Activated T-cell treated with anti-CD3 and anti-CD28 coated beads for 48 hours (primary cell): ENCODE data around the gene TMA16.
"Not testable (repeated sequence)": the region's sequence is repeated elsewhere in the genome, so short reads cannot be mapped to it uniquely, and the experiment has no call there.

Source experiments
- DNase-seq: peaks from one replicate; pipeline ENCODE4 v3.0.0-alpha.2; 2020; ENCODE audit warnings: low read depth

TMA16 gene

DNA sequence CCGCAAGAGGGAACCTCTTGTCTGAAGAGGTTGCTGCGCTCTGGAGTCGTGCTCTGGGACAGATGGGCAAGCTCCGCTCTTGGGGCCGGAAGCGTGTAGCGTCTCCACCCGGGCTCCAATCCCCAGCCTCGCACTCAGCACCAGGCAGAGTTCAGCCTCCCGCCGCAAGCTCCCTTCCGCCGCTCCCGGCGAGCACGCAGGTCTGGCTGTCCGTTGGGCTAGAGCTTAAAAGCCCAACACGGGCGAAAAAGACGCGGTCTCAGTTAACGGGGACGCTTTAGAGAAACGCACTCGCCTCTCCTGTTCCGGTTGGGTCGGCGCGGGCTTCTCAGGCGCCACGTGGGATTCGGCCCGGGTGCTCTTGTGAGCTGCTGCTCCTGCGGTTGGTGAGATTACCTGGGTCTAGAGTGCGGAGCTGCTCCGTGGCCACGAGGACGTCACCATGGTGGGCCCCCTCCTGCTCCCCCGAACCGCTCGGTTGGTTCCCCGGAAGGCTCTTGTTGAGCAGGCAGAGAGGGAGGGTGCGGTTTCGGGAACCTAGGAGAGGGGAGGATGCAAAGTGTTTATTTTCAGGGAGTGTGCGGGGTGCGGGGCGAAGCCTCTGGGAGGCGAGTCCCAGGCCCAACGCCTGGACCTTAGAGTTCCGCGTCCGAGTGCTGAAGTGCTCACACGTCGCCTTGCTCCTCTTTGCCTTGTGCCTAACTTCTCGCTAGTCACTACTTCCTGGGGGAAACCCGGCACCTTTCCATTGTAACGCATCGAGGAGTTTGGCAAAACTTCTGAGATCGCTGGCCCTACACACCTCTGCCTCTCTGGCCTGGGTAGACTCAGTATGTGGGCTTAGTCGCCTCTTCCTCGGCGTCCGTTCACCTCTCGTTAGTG, at the start of gene TMA16:
TSS of gene TMA16 (plus strand) at position 331 of the 882 bp plus-strand sequence. CDS start at position 443, 112 bp downstream.
- peak; percentile 83 for DNase-seq

DNA sequence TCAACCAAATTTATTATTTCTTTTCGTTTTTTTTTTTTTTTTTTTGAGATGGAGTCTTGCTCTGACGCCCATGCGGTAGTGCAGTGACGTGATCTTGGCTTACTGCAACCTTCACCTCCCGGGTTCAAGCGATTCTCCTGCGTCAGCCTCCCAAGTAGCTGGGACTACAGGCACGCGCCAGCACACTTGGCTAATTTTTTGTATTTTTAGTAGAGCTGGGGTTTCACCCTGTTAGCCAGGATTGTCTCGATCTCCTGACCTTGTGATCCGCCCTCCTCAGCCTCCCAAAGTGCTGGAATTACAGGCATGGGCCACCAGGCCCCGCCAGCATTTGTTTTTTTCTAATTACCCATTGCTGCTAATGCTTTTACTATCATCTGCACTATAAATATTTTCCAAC, 47.5 kb upstream of the TMA16 start:
- DNase-seq, result not testable (repeated sequence)

DNA sequence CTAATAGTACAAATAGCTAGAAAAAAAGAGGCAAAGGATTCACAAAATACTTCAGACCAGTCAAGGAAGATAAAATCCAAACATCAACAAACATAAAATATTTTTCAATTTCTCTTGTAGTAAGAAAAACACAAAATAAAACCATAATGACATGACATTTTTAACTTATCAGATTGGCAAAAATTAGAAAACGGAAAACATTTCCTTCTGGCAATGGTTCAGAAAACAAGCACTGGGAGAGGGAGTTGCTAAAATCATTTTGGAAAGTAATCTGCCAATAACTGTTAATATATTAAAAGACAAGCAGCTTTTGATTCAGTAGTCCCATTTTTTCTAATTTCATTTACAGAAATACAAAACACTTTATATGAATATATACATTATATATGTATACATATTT, 47.0 kb upstream of the TMA16 start:
- DNase-seq, result no peak

DNA sequence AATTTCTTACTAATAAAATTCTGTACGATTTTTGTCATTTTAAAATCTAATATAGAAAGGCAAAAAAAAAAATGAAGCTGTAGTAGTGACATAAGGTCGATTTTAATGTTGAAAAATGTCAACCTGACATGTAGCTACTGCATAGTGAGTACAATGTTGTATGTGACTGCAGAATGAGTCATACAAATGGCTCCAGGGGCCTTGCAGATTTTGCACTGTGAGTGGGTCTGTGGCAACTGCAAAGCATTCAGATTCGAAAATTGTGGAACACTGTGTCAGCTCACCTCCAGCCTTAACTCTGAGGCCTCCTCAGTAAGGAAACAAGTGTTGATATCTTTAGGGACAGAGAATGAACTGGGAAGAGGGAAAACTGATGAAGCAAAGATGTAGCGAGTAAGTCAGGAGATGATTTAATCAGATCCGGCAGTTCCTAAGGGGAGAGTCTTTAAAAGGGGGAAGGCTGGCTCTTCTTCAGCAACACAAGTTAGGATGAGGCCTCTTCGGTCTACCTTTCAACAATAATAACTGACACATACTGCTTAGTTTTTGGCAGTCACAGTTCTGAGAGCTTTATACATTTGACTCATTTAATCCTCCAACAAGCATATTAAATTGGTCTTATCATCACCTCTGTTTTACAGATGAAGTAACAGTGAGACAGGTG, 45.8 kb upstream of the TMA16 start:
- DNase-seq, result no peak

DNA sequence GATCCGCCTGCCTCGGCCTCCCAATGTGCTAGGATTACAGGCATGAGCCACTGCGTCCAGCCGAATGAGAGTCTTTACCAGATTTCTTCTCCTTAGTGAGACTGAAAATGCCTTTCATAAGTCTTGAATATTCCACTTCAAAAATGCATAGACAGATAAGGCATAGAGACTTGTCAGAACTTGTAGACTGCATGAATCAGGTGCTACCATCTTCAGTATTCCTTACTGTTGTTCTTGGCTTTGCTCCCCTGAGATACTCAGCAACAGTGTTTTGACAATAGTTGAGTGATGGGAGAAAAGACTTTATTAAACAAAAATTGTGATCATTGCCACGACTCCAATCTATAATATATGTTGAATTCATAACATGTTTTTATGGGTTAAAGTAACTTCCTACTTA, 31.9 kb upstream of the TMA16 start:
- no peak for DNase-seq

DNA sequence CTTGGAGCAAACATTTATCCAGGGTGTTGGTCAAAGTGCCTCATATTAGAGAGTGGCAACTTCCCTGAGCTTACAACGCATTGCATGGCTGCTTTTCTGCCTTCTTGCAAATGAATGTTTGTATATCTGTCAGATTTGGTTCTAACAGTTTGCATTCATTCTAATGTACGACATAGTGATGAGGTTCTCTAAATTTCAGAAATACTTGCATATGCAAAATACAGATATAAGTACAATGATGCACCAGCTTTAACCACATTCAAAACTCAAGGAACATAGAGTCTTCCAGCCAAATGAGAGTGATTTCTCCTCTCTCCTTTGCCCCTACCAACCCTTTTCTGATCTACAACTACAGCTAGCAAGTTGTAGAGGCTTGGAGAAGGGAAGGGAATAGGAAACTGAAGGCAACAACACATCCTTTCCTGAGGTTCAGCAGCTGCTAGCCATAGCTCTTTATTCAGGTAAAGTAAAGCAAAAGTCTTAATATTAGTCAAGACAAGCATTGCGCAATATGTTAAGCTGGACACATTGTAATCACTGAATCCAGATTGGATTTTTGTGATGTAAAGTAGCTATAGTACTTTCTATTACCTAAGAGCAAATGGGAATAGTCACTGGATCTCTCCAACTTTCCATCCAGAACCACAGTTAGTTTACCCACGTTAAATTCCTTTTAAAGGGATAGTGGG, 27.3 kb upstream of the TMA16 start:
- no peak for DNase-seq

DNA sequence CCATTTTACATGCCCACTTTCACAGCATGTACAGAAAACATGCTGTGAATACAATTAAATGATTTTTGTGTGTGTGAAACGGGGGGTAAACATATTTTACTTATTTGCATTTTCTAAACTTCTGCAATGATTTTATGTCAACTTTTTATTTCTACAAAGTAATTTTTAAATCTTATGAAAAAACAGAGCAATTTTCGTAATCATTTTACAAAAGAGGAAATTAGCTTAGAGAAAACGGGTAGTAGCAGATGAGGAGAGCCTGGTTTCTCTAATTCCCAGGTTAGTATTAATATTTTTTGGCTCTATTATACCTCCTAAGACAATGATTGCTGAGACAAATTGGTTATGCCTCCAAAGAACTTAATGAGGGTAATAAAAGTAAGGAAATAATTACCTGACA, 24.1 kb upstream of the TMA16 start:
- DNase-seq, result no peak

DNA sequence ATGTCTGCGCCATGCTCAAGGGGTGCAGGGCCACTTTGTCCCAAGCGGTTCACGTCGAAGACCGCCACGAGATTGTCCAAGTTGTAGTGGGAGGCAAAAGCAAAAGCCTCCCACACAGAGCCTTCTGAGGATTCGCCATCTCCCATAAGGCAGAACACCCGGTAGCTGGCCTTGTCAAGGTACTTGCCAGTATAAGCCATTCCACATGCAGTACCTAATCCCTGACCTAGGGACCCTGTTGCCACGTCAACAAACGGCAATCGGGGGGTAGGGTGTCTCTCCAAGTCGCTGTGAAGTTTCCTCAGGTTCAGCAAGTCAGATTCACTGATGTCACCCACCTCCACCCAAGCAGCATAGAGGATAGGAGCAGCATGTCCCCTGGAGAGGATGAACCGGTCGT, 21.4 kb upstream of the TMA16 start:
- DNase-seq, result no peak

DNA sequence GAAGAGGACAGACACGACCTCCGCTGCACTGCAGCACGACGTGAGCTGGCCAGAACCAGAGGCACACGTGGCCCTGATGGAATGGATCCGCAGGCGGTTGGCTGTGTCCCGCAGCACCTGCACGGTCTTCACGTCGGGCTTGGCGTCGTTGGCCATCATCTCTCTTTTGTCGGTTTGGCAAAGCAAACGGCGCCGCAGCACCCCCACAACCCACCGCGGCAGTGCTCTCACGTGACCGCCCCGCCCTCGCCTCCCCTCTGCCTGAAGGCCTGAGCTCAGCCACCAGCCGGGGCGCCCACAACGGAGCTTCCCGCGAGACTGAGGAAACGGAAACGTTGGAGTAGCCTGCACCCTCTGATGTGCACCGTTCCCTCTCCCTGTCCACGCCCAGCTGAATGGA, 20.9 kb upstream of the TMA16 start, which contains the start of gene TKTL2:
TSS of gene TKTL2 (minus strand) at position 179 of the 400 bp plus-strand sequence. CDS start at position 159, 20 bp downstream.
- no peak for DNase-seq

DNA sequence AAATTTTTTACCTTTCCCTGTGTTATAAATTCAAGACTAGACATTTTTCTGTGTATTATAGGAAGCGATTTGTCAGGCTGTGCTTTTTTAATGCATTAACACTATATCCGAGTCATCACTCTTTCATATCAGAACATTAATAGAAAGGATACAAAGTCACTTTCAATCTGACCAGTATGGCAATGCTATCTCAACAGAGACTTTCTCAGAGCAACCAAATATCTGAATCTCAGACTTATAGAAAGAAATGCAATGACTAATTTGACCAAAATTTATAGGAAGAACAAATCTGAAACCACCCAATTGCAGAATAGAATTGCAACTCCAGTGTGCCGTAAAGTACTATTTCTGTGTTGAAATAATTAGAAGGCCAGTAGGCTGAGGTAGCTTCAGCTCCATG, 20.5 kb upstream of the TMA16 start:
- DNase-seq, result no peak

DNA sequence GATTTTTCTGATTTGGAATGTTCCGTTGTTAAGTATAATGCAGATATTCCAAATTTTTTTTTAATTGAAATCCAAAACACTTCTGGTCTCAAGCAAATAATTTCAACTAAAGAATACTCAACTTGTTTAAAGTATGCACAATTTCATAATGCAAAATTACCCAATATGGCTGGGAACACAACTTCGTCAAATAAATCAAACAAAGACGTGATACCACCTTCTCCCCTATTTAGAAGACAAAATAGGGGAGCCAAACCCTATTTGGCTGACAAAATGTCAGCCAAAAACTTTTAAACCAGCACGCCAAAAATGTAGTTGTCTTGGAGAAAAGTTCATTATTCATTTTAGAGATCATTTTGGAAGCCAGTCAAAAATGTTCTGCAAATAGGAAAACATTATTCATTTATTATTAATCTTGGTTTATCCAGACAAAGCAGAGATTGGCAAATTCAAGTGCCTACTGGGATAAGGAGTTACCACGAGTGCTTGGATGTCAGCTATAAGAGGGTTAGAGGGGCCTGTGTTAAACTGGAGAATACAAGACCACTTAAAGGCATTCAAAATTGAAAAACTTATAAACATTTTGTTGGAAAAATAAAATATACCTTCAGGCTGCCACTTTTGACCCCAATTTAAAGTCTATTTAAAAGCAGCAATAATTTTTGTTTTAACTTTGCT, 17.6 kb upstream of the TMA16 start:
- no peak for DNase-seq

DNA sequence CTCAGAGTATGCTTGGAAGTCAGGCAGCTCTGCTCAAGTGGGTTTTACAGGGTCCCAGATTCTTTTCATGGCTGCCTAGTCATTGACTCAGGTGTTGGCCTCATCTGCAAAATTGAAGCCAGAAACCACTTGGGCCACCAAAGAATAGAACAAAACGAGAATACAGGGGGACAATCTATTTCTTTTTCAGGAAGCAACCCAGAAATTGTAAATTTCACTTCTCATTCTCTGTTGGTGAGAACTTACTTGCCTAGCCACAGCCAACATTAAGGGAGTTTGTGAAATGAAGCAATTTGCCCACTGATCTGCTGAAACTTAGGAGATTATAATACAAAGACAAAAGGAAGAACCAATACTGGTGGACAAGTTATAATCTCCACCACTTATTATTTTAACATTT, 12.3 kb upstream of the TMA16 start:
- DNase-seq, result no peak

DNA sequence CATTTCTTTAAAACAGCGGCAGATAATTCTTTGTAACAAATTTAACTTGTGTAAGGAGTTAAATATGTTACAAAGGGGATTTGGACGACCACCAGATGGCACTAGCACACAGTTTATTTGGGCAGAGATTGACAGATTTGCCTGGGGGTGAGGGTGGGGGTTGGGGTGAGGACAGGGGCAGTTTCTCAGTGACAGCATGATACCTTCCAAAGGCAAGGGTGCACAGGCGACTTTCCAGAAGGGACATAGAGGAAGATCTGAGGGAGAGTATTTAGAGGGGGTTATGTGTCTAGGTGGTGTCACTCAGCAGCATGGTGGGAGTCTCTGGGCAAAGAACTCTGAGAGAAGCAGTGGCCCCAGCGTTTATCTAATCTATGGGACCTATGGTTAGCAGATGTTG, 9.6 kb upstream of the TMA16 start:
- DNase-seq, result peak; percentile 18

DNA sequence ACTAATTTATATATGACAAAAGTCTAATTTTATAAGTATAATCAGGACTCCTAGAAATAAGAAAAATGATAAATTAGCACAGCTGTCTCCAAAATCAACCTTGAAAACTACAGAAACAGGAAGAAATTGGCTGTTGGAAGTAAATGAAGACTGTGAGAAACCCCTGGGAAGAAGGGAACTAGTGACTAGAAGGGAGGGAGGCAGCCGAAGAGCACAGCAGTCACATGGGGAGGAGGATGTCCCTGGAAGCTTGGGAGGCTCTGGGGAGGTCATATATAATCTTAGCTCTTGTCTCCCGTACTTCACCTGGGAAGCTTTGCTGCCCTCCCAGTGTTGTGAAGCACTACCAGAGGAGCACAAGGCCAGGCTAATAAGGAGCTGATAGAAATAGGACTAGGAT, 8.9 kb upstream of the TMA16 start:
- DNase-seq, result no peak

DNA sequence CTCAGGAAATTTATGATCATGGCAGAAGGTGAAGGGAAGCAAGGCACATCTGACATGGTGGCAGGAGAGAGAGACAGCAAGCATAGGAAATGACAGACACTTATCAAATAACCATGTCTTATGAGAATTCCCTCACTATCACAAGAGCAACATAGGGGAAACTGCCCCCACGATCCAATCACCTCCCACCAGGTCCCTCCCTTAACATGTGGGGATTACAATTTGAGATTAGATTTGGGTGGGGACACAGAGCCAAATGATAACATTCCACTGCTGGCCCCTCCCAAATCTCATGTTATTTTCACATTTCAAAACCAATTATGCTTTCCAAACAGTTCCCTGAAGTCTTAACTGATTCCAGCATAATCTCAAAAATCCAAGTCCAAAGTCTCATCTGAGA, 8.2 kb upstream of the TMA16 start:
- no peak for DNase-seq

DNA sequence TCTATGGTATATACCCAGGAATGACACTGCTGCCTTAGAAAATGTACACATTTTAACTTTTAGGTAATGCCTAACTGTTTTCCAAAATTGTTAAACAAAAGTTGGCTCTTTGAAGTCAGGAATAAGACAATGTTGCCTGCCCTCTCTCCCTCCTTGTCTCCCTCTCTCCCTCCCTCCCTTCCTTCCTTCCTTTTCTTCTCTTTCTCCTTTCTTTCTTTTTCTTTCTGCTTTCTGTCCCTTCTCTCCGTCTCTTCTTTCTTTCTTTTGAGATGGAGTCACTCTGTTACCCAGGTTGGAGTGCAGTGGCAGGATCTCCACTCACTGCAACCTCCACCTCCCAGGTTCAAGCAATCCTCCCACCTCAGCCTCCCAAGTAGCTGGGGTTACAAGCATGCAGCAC, 4.6 kb upstream of the TMA16 start:
- no peak for DNase-seq

DNA sequence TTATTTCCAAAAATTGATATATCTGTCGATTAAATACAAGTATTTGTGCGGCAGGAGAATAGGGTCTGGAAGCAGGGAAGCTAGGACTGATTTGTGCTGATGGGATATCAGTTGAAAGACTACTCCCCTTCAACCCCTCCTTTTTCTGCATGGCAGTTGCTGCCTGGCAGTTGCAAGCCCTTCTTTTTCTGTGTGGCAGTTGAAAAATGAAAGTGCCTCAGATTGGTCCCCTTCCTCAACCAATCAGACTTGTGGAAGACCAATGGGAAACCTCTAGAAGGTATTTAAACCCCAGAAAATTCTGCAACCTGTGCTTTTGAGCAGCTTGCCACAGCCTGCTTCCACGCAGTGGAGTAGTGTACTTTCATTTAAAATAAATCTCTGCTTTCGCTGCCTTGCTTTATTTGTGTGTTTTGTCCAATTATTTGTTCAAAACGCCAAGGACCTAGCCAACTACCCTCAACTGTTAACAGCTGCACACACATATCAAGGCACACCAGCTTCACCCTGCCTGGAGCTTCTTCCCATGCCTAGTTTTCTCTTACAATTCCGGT, 1.5 kb upstream of the TMA16 start:
- no peak for DNase-seq

DNA sequence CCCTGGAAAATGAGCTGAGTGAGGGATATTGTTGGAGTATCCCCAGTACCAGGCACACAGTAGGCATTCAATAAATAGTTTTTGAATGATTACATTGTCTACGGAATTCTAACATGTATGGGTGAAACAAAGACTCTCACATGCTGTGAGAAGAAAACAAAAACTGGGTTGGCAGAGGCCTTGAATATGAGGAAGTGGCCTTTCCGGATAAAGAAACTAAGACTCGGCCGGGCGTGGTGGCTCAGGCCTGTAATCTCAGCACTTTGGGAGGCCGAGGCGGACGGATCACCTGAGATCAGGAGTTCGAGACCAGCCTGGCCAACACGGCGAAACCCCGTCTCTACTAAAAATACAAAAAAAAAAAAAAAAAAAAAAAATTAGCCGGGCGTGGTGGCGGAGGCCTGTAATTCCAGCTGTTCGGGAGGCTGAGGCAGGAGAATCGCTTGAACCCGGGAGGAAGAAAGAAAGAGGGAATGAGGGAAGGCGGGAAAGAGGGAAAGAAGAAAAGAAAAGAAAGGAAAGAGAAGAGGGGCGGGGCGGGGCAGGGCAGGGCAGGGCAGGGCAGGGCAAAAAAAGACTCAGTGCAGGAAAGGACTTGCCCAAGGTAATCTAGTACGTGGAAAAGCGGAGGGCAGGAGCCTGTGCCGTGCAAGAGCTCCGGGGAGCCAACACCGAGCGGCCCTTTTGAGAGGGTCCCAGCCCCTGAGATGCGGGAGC, 689 bp upstream of the TMA16 start:
- DNase-seq, result no peak

DNA sequence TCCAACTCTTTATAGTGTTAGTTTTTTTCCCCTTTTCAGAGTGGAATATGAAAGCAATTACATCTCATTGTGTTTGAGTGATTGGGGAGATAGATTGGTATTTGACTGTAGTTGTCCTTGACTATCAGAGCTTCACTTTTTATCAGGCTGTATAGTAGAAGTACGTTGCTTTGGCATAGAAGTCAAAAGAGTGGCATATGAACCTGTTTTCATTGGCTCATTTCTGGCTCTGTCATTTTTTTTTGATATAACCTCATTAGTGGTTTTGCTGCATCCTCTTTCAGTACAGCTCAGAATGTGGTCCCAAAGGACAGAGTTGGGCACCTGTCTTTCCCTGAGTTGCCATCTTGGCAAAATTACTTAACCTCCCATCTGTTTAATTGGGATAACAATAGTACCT, 1.4 kb downstream of the TMA16 start:
- no peak for DNase-seq

DNA sequence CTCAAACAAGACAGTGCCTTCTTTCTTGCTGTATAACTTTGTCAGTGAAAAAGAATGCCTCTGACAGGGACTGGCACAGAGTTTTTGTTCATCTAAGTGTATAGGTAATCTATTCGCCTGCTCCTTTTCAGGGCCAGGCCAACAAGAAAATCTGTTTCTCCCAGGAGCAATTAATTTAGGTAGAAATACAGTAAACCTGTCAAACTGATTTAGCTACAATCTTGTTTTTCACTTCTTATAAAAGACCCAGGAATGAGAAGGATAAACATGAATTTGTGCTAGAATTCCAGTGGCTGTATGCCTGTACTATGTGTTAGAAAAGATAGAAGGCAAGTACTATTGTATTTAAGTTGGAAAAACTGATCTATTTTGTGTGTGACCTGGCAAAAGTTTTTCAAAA, 6.1 kb downstream of the TMA16 start:
- DNase-seq, result no peak

DNA sequence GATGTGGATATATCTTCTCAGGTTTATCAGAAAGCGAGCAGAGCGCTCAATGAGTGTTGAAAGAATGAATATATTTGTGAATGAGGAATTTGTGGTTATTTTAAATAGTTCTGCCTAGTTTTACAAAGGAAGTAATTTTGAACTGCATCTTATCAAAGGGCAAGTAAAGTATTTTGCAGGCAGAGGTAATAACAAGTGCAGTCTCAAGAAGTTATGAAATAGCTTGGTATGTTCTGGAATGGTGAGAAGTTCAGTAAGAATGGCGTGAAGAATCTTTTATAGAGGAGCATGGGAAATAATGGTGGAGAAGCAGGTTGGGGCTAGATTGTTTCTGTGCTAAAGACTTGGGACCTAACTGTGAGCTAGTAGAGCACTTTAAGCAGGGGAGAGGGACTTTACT, 10.9 kb downstream of the TMA16 start:
- DNase-seq, result no peak
